HG02981 (cell line): ENCODE measurements around the gene CSAG1.
A peak's percentile ranks its signal among the peaks of the same experiment; 100 is the strongest.
"Not testable (repeated sequence)": the region's sequence is repeated elsewhere in the genome, so short reads cannot be mapped to it uniquely, and the experiment has no call there.

Source experiments
- ATAC-seq: cut with Tn5 transposase; IDR thresholded peaks from one replicate; pipeline ENCODE4 v1.9.1; 2021; ENCODE audit warnings: mild to moderate bottlenecking, moderate library complexity; ENCODE audit not compliant: unreplicated experiment

Gene CSAG1

DNA sequence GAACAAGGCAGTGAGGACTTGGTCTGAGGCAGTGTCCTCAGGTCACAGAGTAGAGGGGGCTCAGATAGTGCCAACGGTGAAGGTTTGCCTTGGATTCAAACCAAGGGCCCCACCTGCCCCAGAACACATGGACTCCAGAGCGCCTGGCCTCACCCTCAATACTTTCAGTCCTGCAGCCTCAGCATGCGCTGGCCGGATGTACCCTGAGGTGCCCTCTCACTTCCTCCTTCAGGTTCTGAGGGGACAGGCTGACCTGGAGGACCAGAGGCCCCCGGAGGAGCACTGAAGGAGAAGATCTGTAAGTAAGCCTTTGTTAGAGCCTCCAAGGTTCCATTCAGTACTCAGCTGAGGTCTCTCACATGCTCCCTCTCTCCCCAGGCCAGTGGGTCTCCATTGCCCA lies 33.1 kb downstream of the CSAG1 start:
- ATAC-seq: not testable (repeated sequence)

DNA sequence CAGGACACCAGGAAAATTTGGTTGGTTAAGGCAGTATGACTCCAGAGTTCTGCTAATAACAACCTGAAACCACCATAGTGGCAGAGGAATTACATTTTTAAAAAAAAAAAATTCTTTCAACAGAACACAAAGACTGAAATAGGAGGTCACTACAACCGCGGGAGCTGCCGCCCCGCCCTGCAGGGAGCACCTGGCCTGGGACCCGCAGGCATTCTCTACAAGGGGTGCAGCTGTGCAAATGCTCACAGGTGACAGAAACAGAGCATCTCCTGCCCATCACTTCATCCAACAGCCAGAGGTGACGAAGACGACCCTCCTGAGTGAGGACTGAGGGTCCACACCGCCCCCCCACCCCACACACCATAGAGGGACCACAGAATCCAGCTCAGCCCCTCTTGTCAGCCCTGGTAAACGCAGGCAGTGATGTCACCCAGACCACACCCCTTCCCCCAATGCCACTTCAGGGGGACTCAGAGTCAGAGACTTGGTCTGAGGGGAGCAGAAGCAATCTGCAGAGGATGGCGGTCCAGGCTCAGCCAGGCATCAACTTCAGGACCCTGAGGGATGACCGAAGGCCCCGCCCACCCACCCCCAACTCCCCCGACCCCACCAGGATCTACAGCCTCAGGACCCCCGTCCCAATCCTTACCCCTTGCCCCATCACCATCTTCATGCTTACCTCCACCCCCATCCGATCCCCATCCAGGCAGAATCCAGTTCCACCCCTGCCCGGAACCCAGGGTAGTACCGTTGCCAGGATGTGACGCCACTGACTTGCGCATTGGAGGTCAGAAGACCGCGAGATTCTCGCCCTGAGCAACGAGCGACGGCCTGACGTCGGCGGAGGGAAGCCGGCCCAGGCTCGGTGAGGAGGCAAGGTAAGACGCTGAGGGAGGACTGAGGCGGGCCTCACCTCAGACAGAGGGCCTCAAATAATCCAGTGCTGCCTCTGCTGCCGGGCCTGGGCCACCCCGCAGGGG lies 35.3 kb downstream of the CSAG1 start, which contains the start of gene MAGEA3:
Gene MAGEA3 (plus strand): TSS at position 843 of the 980 bp plus-strand sequence. CDS start 2,039 bp downstream, outside the sequence.
- not testable (repeated sequence) for ATAC-seq

DNA sequence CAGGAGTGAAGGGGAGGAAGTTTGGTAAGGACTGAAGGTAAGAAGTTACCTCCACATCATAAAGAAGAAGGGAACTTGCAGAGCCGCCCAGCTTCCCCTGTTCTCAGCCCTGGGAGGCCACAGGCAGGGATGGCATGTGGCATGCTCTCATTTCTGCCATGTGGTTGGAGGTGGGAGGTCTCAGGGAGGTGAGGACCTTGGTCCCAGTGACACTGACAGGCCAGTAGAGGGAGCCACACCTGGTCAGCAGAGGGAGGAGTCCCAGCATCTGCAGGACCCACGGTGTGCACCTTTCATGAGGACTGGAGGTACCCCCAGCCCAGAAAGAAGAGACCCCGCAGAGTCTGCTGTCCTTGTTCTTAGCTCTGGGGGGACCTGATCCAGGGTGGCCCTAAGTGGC lies 52.5 kb downstream of the CSAG1 start:
- ATAC-seq: peak; percentile 85
